Neural progenitor cell (in vitro differentiated cells): Measurements from ENCODE around the gene ZC3HAV1L.

Experiments
- CTCF ChIP-seq: fragments of 200-600 bp; sonication (generic); IDR thresholded peaks from 2 replicates; pipeline ENCODE4 v1.5.1; 2017; ENCODE audit warnings: antibody characterized with exemption, mild to moderate bottlenecking
- EZH2 ChIP-seq: fragments of 200-600 bp; sonication (generic); IDR thresholded peaks from 2 replicates; pipeline ENCODE4 v1.6.1; 2017; ENCODE audit warnings: antibody characterized with exemption, mild to moderate bottlenecking, moderate library complexity
- EZH2phosphoT487 ChIP-seq: fragments of 200-600 bp; sonication (generic); IDR thresholded peaks from 2 replicates; pipeline ENCODE4 v1.6.1; 2017; ENCODE audit warnings: antibody characterized with exemption

GRCh38 chr7:139023076-139023475 lies 12.8 kb downstream of the ZC3HAV1L start:
- TF ChIP-seq CTCF (no peak), EZH2 (no peak), EZH2phosphoT487 (no peak)
